B cell (primary cell): ENCODE data around the gene KIAA1328. TPM values are rescaled to one million over a fixed set of nuclear protein-coding genes. Genes with fewer than 3 reads are reported as not detected.

Source experiments
- ATAC-seq: fragments of 200-7000 bp; cut with Tn5 transposase; one replicate; pipeline ENCODE4 v1.10.0; 2021; ENCODE audit warnings: low read depth, mild to moderate bottlenecking, moderate number of reproducible peaks, moderate library complexity
- CTCF ChIA-PET: fragments of 350-600 bp; sonication (Branson Sonifier 250); formaldehyde crosslinking; loops from one replicate; lab custom pipeline; 2021; ENCODE audit warnings: antibody characterized with exemption, inconsistent platforms; lab: Charles Lee
- POLR2A ChIA-PET: fragments of 350-600 bp; sonication (Branson Sonifier 250); formaldehyde crosslinking; loops from one replicate; lab custom pipeline; 2021; ENCODE audit warnings: antibody characterized with exemption; lab: Charles Lee
- DNase-seq: peaks from one replicate; pipeline ENCODE4 v3.0.0; 2013
- H2AFZ ChIP-seq: 2 replicates; pipeline ENCODE4 v1.6.1; 2012; ENCODE audit warnings: mild to moderate bottlenecking, low read depth, low read length; ENCODE audit not compliant: insufficient read depth, poor library complexity, severe bottlenecking
- H3K27ac ChIP-seq, 2 donors: 1 replicate in 1 of 2; 2 replicates in 1 of 2; pipeline ENCODE4 v1.5.1; 2012 to 2013; ENCODE audit warnings: low read length in 2 of 2, mild to moderate bottlenecking in 2 of 2, moderate library complexity in 1 of 2
- H3K27me3 ChIP-seq, 4 experiments: fragments of 200-600 bp in 1 of 4; sonication (generic) in 1 of 4; replicated peaks in 1 of 4; 1 replicate in 2 of 4; 2 replicates in 2 of 4; pipeline versions ENCODE4 v1.6.1 to v1.7.0; 2013 to 2016; ENCODE audit warnings: low read length in 3 of 4, mild to moderate bottlenecking in 2 of 4, mixed read lengths in 1 of 4, moderate library complexity in 1 of 4; ENCODE audit not compliant: insufficient read depth in 4 of 4, control insufficient read depth in 3 of 4; ENCODE audit errors: control extremely low read depth in 1 of 4
- H3K36me3 ChIP-seq, 2 experiments: replicated peaks in 1 of 2; 1 replicate in 1 of 2; 2 replicates in 1 of 2; pipeline versions ENCODE4 v1.6.1 to v1.7.1; 2013; ENCODE audit warnings: low read length in 1 of 2; ENCODE audit not compliant: insufficient read depth in 2 of 2, control insufficient read depth in 1 of 2; ENCODE audit errors: control extremely low read depth in 1 of 2, extremely low read depth in 1 of 2
- H3K4me1 ChIP-seq, 2 donors: fragments of 200-600 bp in 1 of 2; sonication (generic) in 1 of 2; 1 replicate in 1 of 2; 2 replicates in 1 of 2; pipeline versions ENCODE4 v1.5.1 to v1.6.1; 2013 to 2017; ENCODE audit warnings: low read length in 2 of 2; ENCODE audit not compliant: control insufficient read depth in 2 of 2, insufficient read depth in 2 of 2
- H3K4me2 ChIP-seq: replicated peaks from 2 replicates; pipeline ENCODE3; 2012; ENCODE audit warnings: mild to moderate bottlenecking, low read depth, low read length; ENCODE audit not compliant: poor library complexity, severe bottlenecking
- H3K4me3 ChIP-seq, 5 experiments: fragments of 200-600 bp in 1 of 5; sonication (generic) in 1 of 5; 1 replicate in 3 of 5; 2 replicates in 2 of 5; pipeline versions ENCODE4 v1.5.1 to v1.7.0; 2011 to 2016; ENCODE audit warnings: low read length in 4 of 5, mild to moderate bottlenecking in 4 of 5, low read depth in 2 of 5, control low read depth in 1 of 5, moderate library complexity in 1 of 5; ENCODE audit not compliant: insufficient read depth in 1 of 5; ENCODE audit errors: control extremely low read depth in 1 of 5, extremely low read depth in 1 of 5
- H3K79me2 ChIP-seq: fragments of 200-600 bp; sonication (generic); one replicate; pipeline ENCODE4 v1.6.0; 2016; ENCODE audit warnings: low read length; ENCODE audit not compliant: control insufficient read depth, insufficient read depth
- H3K9ac ChIP-seq: fragments of 200-600 bp; sonication (generic); 2 replicates; pipeline ENCODE4 v1.6.1; 2017; ENCODE audit warnings: mild to moderate bottlenecking, low read length, moderate library complexity
- H3K9me3 ChIP-seq, 3 donors: one replicate each; pipeline versions ENCODE4 v1.6.1 to v1.7.1; 2013; ENCODE audit warnings: low read length in 2 of 3; ENCODE audit not compliant: control insufficient read depth in 2 of 3, insufficient read depth in 1 of 3; ENCODE audit errors: control extremely low read depth in 1 of 3
- H4K20me1 ChIP-seq: 2 replicates; pipeline ENCODE4 v1.6.0; 2012; ENCODE audit warnings: mild to moderate bottlenecking, low read length; ENCODE audit not compliant: insufficient read depth, control insufficient read depth, poor library complexity, severe bottlenecking
- H3K27ac Mint-ChIP-seq: one replicate; pipeline ENCODE4 v1.8.0; 2021; ENCODE audit warnings: mixed read lengths
- H3K27me3 Mint-ChIP-seq: one replicate; pipeline ENCODE4 v1.8.0; 2021; ENCODE audit warnings: mixed read lengths
- H3K4me1 Mint-ChIP-seq: one replicate; pipeline ENCODE4 v1.8.0; 2021; ENCODE audit warnings: mixed read lengths
- H3K4me3 Mint-ChIP-seq: one replicate; pipeline ENCODE4 v1.8.0; 2021; ENCODE audit warnings: mixed read lengths
- H3K9me3 Mint-ChIP-seq: one replicate; pipeline ENCODE4 v1.8.0; 2022; ENCODE audit warnings: mixed read lengths; ENCODE audit not compliant: insufficient read depth
- CTCF ChIP-seq: fragments of 200-600 bp; IDR thresholded peaks from one replicate; pipeline ENCODE4 v1.8.0; 2022; ENCODE audit warnings: antibody characterized with exemption, mild to moderate bottlenecking
- EZH2 ChIP-seq: IDR thresholded peaks from 2 replicates; pipeline ENCODE4 v1.6.1; 2012; ENCODE audit warnings: borderline replicate concordance, low read depth, mild to moderate bottlenecking, moderate library complexity, low read length; ENCODE audit not compliant: insufficient read depth, poor library complexity, severe bottlenecking
- WGBS: methylation state at CpG from one replicate; pipeline ENCODE4 v1.1.5; 2013; ENCODE audit warnings: missing lambda C conversion rate; ENCODE audit not compliant: insufficient coverage; 5-methylcytosine and 5-hydroxymethylcytosine counted together
- intact Hi-C: fragments of 100-400 bp; cut with micrococcal nuclease; formaldehyde crosslinking; loops from one replicate; pipeline ENCODE4 v1.10.0; 2022
- polyA minus RNA-seq: library from RNA; depleted of rRNA, polyadenylated mRNA; stranded (reverse); fragments of >200 nt; gene quantifications from 2 replicates; pipeline ENCODE4 v1.2.3, GENCODE V29; 2012
- polyA plus RNA-seq: library from polyadenylated mRNA; depleted of rRNA; stranded (reverse); fragments of >200 nt; gene quantifications from 2 replicates; pipeline ENCODE4 v1.2.3, GENCODE V29; 2012
- total RNA-seq, 2 donors: library from RNA; stranded (reverse); fragments of 120-200 nt in 1 of 2; gene quantifications; 1 replicate in 1 of 2; 2 replicates in 1 of 2; pipeline versions ENCODE4 v1.2.3 to v1.2.4, GENCODE V29; 2013 to 2022

The KIAA1328 gene
- total RNA-seq (22.1 and 24.3 TPM in 2 replicates), polyA plus RNA-seq (9.1 and 9.8 TPM in 2 replicates), polyA minus RNA-seq (10.5 and 12.8 TPM in 2 replicates)
- 14.6 TPM for total RNA-seq (2013)

DNA sequence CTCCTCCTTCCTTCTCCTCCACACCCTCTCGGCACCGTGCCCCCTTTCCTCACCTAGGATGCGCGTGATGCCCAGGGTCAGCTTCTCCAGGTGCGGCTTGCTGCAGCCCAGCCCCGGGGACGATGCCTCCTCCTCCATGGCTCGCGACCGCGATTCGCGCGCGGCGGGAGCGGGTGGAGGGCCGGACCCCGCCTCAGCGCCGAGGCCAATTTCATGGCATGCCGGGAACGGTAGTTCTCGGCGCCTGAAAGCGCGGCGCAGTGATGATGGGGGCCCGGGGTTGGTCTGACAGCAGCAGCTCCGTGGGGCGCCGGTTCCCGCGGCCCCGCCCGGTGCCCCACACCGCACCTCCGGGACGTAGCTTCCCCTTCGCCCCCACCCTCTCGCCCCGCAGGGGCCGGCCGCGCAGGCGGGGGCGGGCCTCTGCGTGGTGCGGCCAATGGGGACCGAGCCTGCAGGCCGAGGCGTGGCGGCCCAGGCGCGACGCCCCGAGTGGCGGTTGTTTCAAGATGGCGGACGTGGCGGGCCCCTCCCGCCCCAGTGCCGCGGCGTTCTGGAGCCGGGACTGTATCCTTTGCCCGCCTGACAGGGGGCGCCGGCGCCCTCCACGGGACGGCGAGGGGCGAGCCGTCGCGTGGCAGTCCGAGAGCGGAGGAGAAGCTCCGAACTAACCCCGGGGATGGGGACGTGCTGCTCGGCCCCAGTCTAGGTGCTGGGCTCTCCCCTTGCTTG is at the start of gene KIAA1328, which contains the start of gene TPGS2:
Gene KIAA1328 (plus strand): TSS at position 498 of the 732 bp plus-strand sequence. CDS start 12 bp downstream, at position 510.
Gene TPGS2 (minus strand): TSS at position 373 of the 732 bp plus-strand sequence. CDS start 235 bp downstream, at position 138.
- H3K79me2 ChIP-seq = peaks cover 18% of the 10 kb centered on the region

More for the DNA sequence above, at the start of gene KIAA1328, which contains the start of gene TPGS2:
- peak within 1 kb of the TSS; percentile 88 for H3K4me2 ChIP-seq
- ChIA-PET CTCF (interaction anchor here (0.9 to 1.7 kb wide), 5 partner anchors 14 to 141 kb away, joined by 3 to 4 read pairs (median 4); no protein-coding TSS in a partner anchor), POLR2A (no interaction called here)
- TF ChIP-seq CTCF = peak; percentile 57
- TF ChIP-seq EZH2 = no peak
- no peaks in the 10 kb centered on the region for H4K20me1 ChIP-seq
- Mint-ChIP-seq H3K4me3 (peak within 1 kb of the TSS; percentile 87), H3K27ac (peak within 1 kb of the TSS; percentile 87), H3K9me3 (no peaks in the 10 kb centered on the region), H3K4me1 (peaks cover 37% of the 10 kb centered on the region), H3K27me3 (no peaks in the 10 kb centered on the region)
- H3K4me3 ChIP-seq = peak within 1 kb of the TSS; percentile 69 to 99 (median 79)
- intact Hi-C loops = loop anchor here (1.0 to 10.0 kb wide), 3 partner anchors 699 to 1334 kb away; partner anchors contain the start of genes ELP2, INO80C, RMP24 and SLC39A6
- peak within 1 kb of the TSS; percentile 94 for H3K9ac ChIP-seq
- H3K9me3 ChIP-seq = no peaks in the 10 kb centered on the region
- H3K36me3 ChIP-seq = no peaks in the 10 kb centered on the region
- no peaks in the 10 kb centered on the region for H3K27me3 ChIP-seq
- H3K4me1 ChIP-seq = peaks cover 19 to 22% of the 10 kb centered on the region in 2 donors
- peak within 1 kb of the TSS; percentile 100 for H2AFZ ChIP-seq
- ATAC-seq (peak; percentile 88), DNase-seq (peak; percentile 93)
- H3K27ac ChIP-seq = peak within 1 kb of the TSS; percentile 77 to 81
- WGBS = under 1% methylated on average over 83 of the region's 83 CpGs
